ENCODE results near the gene OSBPL6.

The OSBPL6 gene

DNA sequence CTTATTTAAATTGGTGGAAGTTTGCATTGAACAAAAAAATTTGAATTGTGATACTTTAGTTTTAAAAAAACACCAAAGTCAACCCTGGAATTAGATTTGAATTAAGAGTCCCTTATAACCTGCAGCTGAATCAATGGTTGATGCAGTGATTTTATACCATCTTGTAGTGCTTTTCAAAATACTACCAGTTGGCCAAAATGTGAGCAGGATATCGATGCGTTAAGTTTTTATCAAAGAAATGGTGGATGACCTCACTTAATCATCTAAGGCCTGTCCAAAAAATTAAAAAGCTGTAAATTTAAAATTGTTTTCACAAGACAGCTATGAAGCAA, 48.2 kb downstream of the OSBPL6 start:
- DNase-seq, result no peak

DNA sequence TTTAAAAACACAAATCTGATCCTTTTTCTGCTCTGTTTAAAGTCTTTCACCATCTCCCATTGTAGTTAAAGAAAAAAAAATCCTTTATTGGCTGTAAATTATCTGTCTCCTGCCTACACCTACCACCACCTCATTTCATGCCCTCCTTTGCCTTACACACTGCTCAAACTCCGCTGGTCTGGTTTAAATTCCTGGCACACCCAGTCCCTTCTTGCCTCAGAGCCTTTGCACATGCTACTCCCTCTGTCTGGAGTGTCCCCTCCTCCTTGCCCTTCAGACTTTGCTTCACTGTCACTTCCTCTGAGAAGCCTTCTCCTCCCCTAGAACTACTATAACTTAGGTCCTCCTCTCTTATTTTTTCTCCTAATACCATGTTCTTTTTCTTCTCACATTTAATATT, 49.6 kb downstream of the OSBPL6 start:
- no peak for DNase-seq

DNA sequence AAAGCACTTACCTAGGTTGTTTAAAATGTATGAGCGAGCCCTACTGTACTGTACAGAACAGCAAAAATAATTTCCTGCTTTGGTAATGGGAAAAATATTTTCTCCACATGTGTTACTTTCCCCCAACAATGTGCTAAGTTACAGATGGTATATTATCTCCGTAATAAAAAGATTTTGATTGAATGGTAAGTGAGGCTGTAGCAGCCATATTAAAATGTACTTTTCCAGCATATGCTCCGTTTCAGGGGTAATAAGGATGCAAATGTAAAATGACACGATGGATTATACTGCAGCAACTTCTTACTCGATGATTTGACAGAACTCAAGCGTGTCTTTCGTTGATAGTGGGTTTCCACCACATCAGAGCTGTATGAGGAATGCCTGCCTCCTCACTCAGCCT, 50.5 kb downstream of the OSBPL6 start:
- DNase-seq, result no peak

DNA sequence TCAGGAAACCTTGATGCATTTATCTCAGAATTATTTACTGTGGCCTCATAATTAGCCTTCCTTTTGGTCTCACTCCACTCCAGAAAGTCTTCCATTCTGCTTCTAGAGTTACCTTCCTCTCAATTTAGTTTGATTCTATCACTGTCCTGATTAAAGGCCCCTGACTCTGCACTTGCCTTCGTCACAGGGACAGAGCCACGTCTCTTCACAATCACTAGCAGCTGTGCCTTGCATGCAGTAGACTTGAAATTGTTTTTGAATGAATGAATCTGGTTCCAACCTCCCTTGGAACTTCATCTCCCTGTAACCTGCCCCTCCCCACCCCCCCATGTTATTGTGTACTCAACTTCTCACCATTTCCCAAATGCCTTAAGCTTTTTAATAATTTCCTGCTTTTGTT, 52.4 kb downstream of the OSBPL6 start:
- no peak for DNase-seq

DNA sequence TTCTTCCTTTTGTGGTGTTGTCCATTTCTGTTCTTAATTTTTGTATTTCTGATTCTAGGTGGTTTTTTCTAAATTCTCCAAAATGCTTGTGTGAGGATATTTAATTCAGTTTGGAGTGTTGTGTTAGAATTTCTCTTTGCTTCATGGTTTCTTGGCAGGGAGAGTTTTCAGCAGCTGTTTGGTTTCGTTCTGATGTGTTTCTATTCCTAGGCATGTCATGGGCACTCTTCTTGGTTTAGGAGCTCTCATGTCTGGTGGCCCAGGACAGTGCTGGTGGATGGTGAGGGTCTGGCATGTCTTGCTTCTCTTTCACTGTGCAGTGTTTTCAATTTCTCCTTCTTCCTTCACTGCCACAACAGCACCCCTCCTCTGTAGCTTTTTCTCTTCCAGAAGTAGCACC, 52.9 kb downstream of the OSBPL6 start:
- DNase-seq, result no peak

DNA sequence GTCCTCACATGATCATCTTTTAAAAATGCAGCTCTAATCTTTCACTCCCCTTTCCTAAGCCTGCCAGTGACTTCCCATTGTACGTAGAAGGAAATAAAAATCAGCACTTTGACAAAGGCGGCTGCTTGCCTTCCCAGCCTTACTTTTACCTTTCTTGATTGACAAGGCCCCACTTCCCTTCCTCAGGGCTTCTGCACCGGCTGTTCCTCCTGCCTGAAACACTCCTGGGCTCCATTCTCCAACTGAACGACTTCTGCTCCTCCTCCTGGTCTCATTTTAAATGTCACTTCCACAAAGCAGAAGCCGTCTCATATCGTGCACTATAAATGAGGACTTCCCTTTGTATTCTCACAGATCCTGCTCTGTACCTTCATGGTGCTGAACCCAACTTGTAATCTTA, 56.1 kb downstream of the OSBPL6 start:
- DNase-seq, result no peak

DNA sequence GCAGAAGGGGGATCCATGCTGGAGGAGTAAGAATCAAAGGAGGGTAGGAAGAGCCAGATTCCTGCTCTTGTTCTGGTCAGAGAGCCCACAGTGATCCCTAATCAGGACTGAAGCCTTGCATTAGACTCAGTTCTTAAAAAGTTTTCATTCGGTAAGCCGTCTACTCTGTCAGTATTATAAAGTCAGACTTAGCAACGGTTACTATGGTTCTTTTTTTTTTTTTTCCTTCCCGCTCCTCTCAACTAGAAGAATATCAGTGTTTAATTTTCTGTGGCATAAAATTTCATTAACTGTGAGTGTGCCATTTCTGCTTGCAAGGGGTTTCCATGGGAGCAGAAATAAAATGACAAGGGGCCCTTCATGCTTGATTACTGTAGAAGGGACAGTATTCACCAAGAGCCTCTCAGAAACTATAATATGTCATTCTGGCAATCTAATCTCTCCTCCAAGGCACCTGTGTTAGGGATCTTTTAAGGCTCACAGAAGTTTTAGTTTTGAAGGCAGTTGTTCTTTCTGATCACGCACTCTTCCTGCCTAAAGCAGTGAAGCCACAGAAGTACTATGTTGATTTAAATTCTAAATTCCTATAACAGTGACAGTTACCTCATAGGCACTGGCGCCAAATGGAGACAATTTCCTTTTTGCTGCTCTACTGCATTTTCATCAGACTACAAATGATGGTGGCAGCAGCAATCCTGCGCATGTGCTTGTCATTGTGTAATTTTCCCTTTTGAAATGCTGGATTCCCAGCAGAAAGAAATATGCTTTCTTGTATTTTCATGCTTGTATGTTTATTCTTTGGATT, 57.0 kb downstream of the OSBPL6 start:
- no peak for DNase-seq

DNA sequence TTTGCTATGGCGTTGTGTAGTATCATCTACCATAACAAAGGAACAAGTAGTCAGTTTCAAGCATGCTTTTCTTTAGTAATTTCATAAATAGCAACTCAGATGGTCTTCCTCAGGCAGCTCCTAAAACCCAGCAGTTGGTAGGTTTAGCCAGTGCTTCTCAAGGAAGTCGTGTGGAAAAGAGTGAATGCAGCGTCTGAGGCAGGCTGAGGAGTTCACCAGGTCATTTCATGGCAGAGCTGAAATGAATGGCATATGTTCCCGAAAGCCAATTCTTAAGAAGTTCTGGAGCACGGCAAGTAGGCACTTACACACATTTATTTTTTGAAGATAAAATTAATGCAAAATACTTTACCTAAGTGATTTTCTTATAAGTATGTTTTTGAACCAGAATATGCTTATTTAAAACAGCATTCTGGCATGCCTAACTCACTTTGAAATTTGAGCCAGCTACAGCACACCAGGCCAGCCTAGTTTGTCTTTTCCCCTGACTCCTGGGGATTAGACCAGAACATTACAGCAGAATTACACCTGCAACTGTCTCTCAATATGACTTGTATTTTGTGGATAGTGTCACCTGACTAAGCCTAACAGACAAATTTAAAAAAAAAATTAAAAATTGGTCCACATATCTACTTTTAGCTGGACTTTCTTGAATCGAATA, 62.2 kb downstream of the OSBPL6 start:
- no peak for DNase-seq

DNA sequence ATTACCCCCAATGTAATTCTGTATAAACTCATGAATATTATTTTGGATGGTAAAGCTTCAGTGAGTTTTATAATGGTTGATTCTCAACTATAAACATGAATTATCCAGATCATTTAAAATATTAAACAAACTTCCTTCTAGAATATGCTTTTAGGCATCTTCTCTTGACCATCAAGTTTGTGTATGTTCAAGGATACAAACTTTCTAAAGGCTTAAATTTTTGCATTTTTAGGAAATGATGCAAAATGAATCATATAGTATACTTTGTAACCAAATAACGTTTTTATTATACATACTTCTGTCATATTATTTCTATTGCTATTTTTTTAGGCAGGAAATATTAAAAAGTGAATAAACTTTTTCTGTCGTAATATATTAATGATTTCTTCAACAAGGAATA, 62.8 kb downstream of the OSBPL6 start:
- no peak for DNase-seq

DNA sequence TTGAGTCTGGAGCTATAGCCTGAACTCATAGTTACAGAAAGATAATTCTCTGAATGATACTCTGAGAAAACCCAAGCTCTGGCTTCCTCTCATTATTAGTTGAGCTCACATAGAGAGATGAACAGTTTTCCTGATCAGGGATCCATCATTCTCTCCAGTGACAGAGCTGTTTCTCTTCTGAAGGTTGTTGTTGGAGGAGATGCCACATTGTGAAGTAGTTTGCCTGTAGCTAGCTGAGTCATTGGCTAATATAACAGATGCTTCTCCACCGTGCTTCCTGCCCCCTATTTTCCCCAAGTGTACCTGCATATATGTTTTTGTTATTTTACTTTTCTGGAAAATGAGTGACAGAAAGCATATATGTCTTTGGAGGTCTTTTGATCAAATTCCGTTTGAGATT, 64.6 kb downstream of the OSBPL6 start:
- DNase-seq, result no peak

DNA sequence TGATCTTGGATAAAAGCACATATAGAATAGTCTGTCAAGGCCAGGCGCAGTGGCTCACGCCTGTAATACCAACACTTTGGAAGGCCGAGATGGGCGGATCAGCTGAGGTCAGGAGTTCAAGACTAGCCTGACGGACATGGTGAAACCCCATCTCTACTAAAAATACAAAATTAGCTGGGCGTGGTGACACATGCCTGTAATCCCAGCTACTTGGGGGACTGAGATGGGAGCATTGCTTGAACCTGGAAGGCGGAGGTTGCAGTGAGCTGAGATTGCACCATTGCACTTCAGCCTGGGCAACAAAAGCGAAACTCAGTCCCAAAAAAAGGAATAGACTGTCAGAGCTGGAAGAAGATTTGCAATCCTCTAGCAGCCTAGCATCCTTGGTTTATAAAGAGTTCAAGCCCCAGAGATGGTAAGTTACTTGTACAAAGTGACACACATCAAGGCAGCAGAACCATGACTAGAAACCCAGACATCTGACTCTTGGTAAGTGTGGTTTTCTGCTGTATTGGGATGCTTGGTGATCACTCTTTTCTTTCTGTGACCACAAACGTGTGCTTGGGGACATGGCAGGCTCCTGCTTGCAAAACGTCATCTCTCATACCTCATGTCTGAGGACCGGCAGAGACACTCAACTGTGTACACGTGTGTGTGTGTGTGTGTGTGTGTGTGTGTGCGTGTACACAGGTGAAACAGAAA, 69.0 kb downstream of the OSBPL6 start:
- no peak for DNase-seq

DNA sequence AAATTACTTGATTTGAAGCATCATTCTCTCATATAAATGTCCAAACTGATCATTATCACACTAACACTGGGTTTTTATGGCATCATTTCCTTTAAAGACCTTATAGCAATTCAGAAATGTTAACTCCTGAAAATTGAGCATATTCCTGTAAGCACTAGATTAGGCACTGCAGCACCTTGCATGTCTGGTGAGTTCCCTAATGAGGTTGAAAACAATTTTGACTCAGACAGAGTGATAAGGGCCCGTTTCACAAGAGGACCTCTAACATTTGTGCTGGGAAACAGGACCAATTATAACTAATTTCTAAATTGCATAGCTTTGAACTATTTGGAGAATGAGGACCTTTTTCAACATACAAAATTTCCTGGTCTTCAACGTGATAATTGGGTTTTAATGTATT, 69.9 kb downstream of the OSBPL6 start:
- DNase-seq, result no peak

DNA sequence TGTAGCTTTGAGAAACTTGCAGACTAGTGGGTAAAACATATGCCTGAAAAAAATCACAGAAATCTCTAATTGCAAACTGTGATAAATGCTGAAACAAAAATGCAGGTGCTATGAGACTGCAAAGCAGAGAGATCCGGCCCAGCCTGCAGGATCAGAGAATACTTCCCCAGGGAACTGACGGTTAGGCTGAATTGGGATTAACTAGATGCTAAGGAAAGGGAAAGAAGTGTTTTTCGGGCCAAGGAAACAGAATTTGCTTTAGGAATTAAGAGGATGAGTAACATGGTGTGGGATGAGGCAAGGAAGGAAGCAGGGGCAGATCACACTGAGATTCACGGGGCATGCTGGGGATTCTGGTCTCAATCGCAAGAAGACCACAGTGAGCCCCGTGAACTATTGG, 71.5 kb downstream of the OSBPL6 start:
- DNase-seq, result no peak

DNA sequence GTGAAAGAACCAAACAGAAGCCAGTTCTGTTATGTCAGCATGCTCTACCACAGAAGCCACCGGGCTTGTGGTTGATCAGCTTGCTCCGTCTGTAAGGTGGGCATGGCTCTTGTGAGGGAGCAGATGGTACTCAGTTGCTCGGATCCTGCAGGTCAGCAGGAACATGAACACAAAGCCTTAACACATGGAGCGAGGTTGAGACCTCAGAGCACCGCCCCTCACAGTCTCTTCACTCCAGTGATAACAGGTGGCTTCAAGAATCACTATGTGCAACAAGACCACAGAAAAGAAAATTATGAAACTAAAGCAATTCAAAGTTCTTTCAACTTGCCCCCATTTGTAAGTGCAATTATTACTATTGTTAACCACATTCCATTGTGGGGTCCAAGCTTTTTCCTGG, 72.1 kb downstream of the OSBPL6 start:
- no peak for DNase-seq

DNA sequence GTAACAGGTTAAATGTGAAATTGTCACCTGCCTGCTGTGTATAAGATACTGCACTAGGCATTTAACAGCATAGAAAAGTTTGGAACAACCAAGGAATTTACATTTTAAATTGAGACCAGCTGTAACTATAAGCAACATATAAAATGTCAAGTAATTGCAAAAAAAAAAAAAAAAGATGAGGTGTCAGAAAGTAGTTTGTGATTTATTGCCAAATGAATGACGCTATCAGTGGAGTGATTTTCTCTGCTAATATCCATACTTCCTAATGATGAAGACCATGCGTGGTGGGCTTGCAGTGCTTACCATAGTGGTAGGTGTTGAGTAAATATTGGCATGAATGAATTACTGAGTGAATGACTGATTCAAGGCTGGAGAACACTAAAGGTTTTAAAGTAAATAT, 73.3 kb downstream of the OSBPL6 start:
- DNase-seq, result no peak

DNA sequence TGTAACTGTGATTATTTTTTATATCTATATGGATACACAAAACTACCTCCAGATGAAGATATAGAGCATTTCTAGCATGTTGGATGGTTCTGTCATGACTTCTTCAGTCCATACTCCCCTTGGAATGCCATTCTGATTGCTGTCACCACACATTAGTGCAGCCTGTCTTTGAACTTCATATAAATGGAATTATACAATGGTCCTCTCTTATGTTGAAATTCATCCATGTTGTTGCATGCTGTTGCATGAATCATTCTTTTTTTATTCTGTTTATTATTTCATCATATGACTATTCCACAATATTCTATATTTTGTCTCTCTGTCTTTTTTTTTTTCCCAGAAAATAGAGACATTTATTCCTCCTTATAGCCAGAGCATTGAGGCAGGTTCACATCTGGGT, 74.1 kb downstream of the OSBPL6 start:
- DNase-seq, result no peak

DNA sequence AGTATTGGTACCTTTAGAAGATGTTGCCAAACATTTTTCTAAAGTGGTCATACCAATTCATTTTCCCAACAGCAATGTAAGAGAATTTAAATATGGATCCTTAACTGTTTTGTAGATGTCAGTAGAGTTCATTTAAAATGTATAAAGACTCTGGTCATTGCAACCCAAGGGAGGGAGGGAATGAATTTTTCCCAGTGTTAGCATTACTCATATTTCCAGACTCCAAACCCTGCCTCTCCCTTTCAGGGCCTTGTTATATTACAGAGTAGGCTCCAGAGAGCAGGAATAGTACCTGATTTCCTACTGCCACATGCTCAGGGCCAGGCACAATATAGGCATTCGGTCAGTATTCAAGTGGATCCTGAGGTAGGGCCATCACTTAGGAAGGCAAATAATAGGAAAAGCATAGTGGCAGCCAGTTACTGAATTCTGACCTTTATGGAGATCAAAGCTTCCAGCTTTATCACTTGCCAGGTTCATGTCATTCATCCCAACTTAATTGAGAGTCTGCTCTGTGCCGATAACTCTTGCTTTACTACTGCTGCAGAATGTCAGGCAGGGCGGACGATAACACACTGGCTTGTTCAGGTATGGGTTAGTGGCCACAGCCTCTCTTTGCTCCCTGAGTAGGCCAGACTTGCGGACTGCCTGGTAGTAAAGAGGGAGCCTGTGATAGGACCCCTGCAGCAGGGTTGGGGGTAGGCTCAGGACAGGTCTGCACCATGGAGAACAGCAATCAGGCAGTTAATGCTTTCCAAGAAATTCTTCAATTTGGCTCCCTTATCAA, 75.3 kb downstream of the OSBPL6 start:
- DNase-seq, result no peak

DNA sequence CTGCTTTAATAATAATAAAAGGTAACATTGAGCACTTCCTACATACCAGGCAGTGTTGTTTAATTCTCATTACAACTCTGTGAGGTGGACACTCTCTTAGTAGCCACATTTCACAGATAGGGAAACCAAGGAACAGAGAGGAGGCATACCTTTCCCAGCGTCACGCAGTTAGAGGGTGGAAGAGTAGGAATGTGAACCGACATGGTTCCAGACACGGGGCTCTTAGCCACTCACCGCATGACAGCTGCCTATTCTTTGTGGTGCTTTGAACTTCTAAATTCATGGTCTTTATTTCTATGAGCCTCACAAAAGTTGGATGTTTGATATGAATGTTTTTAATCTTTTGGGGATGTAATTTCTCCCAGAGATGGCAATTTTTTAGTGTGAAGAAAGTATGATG, 76.0 kb downstream of the OSBPL6 start:
- DNase-seq, result no peak

DNA sequence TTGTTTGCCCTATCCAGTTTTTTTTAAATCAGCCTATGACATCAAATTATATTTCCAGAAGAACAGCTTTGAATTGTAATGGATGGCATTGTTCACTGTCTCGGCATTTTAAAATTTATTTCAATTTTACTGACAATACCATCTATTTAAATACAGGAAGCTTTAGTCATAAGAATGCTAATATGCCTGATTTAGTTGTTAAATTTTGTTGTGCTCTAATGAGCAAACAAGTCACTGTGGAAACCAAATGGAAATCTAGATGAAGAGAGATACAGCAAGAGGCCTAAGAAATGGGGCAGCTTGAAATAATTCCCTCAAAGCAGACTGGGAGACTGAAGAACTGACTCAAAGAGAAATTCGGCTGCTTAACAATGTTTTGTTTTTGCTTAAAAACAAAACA, 76.8 kb downstream of the OSBPL6 start:
- DNase-seq, result no peak

DNA sequence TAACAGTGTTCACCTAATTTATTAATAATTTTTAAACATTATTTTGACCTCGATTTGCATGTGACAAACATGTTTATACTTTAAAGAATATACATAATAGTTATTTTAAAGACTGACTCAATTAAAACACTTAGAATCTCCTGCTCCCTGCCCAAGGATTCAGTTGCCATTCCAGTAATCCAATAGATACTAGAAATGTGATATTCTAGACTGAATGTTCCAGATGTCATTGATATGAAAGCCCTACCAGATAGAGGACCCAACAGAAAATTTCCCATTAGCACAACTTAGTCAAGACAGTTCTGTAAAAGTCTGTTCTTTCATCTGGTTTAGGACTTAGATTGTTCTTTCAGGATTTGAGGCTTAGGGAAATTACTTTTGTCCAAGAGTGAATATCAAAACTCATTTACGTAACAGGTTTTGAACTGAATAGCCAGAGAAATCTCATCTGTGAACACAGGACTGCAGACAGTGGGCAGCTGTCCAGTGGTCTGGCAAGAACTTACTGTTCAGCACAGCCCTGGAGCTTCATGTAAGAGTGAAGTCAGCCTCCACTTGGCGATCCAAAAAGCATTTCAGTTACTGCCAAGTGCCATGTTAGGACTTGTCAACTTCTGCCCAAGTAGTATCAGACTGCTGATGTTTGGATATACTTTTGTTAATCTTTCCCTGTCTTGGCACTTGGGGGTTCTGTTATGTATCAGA, 77.5 kb downstream of the OSBPL6 start:
- DNase-seq, result no peak

DNA sequence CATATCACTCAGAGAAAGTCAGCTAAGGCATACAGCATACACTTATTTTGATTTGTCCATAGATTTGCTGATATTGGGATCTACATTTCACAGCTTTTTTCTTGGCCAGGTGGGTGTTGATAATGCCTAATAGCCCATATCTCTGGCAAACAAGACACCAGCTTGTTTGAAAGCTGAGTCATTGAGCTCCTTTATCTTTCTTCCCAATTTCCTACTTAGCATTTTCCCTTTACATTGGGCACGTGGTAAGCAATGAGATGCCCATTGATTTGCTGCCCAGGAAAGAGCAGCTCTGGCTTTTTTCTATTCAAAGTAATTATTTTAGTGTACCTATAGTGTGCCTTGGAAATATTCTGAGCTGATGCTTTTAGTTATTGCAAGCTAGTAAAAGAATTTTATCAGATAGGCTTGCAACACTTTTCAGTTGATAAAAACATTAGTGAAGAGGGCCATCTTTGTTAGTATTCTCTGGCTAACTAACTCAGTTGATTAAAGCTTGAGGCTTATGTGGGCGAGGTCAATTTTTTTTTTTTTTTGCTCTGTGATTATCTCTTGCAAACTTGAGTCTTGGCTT, 79.6 kb downstream of the OSBPL6 start:
- DNase-seq, result no peak

DNA sequence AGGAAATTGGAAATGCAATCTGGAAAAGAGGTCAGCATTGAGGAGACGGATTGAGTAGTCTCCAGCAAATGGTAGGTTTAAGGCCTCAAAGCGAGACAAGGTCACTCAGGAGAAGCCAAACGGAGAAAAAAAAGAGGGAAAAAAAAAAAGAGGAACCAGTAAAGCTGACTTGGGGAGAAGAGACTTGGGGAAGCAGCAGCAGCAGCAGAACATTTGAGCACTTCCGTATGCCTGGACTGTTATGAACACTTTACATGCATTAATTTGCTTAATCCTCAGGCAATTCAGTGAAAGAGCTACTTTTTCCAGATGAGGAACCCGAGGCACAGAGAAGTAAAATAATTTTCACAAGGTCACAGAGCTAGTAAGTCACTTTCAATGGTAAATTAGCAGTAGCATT, 81.3 kb downstream of the OSBPL6 start:
- no peak for DNase-seq
